Nephron (organoid): ENCODE data around the gene RPP25L.
"Not testable (repeated sequence)": the region's sequence is repeated elsewhere in the genome, so short reads cannot be mapped to it uniquely, and the experiment has no call there.

ENCODE experiments used
- H3K27ac Mint-ChIP-seq, 3 experiments: 2 replicates each; pipeline ENCODE4 v1.8.0; 2020; ENCODE audit warnings: mixed read lengths in 3 of 3, mild to moderate bottlenecking in 2 of 3, moderate library complexity in 1 of 3
- H3K27me3 Mint-ChIP-seq: 2 replicates; pipeline ENCODE4 v1.8.0; 2021; ENCODE audit warnings: low read depth, mild to moderate bottlenecking, moderate library complexity, mixed read lengths
- H3K36me3 Mint-ChIP-seq: 2 replicates; pipeline ENCODE4 v1.8.0; 2020; ENCODE audit warnings: low read depth, mixed read lengths
- H3K4me1 Mint-ChIP-seq: 2 replicates; pipeline ENCODE4 v1.8.0; 2020; ENCODE audit warnings: mixed read lengths
- H3K4me3 Mint-ChIP-seq, 3 experiments: 2 replicates each; pipeline ENCODE4 v1.8.0; 2020; ENCODE audit warnings: mild to moderate bottlenecking in 3 of 3, mixed read lengths in 3 of 3, moderate library complexity in 2 of 3
- H3K9me3 Mint-ChIP-seq: 2 replicates; pipeline ENCODE4 v1.8.0; 2020; ENCODE audit warnings: mixed read lengths
- TF ChIP-seq, protein P1 (sequence below), 3 experiments: fragments of 200-600 bp; sonication (generic); IDR thresholded peaks; one replicate each; pipeline ENCODE4 v1.5.0; 2021; ENCODE audit warnings: antibody characterized with exemption in 3 of 3; ENCODE audit not compliant: unreplicated experiment in 3 of 3

Gene RPP25L

DNA sequence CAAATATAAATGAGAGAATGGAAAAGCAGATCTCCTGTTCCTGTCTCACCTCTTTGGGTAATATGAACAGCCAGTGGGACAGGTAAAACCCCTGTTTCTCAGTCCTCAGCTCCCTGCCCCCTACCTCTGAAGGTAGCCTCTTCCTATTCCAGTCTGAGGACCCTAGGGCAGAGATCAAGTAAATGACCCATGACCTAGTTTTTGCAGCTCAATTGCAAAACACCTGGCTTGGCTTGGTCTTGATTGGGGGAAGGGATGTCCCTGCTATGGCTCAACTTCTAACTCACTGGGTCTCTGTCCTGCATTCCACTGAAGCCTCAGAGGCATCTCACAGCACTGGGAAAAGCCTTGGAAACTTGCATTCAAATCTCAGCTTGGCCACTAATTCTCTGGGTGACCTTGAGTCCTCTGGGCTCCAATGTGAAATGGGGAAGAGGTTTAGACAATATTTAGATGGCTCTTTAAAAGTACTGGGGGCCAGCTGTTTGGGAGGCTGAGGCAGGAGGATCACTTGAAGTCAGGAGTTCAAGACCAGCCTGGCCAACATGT lies 32.9 kb upstream of the RPP25L start:
- Mint-ChIP-seq H3K27ac (peak overlapping the region in 2 of 3 experiments; percentile 34 to 92), H3K4me3 (peak overlapping the region; percentile 31 to 55 (median 54)), H3K9me3 (no peaks in the 10 kb centered on the region), H3K36me3 (peaks cover 25% of the 10 kb centered on the region), H3K4me1 (peaks cover 29% of the 10 kb centered on the region), H3K27me3 (no peaks in the 10 kb centered on the region)
- TF ChIP-seq, protein P1, sequence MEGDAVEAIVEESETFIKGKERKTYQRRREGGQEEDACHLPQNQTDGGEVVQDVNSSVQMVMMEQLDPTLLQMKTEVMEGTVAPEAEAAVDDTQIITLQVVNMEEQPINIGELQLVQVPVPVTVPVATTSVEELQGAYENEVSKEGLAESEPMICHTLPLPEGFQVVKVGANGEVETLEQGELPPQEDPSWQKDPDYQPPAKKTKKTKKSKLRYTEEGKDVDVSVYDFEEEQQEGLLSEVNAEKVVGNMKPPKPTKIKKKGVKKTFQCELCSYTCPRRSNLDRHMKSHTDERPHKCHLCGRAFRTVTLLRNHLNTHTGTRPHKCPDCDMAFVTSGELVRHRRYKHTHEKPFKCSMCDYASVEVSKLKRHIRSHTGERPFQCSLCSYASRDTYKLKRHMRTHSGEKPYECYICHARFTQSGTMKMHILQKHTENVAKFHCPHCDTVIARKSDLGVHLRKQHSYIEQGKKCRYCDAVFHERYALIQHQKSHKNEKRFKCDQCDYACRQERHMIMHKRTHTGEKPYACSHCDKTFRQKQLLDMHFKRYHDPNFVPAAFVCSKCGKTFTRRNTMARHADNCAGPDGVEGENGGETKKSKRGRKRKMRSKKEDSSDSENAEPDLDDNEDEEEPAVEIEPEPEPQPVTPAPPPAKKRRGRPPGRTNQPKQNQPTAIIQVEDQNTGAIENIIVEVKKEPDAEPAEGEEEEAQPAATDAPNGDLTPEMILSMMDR (IDR thresholded peaks at IDR 0.05; ENCODE audit: unreplicated experiment in 3 of 3), result no peak

- TF ChIP-seq, protein P1 (IDR thresholded peaks at IDR 0.05; ENCODE audit: unreplicated experiment in 3 of 3), result no peak
- Mint-ChIP-seq H3K4me3 (peak overlapping the region in 2 of 3 experiments; percentile 30 to 32), H3K4me1 (peaks cover 28% of the 10 kb centered on the region), H3K36me3 (peaks cover 4% of the 10 kb centered on the region), H3K27ac (peak overlapping the region in 2 of 3 experiments; percentile 56 to 58), H3K9me3 (no peaks in the 10 kb centered on the region), H3K27me3 (no peaks in the 10 kb centered on the region)
These were observed 30.8 kb upstream of the RPP25L start for GRCh38 chr9:34642679-34643078.

DNA sequence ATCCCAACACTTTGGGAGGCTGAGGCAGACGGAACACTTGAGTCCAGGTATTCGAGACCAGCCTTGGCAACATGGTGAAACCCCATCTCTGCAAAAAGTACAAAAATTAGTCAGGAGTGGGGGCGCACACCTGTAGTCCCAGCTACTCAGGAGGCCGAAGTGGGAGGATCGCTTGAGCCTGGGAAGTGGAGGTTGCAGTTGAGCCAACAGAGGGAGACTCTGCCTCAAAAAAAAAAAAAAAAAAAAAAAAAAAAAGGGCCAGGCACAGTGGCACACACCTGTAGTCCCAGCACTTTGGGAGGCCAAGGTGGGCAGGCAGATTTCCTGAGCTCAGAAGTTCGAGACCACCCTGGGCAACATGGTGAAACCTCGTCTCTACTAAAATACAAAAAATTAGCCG lies 27.4 kb upstream of the RPP25L start:
- not testable (repeated sequence) for H3K27me3 Mint-ChIP-seq, H3K27ac Mint-ChIP-seq, H3K36me3 Mint-ChIP-seq, H3K9me3 Mint-ChIP-seq, H3K4me3 Mint-ChIP-seq
- peaks cover 24% of the 10 kb centered on the region for H3K4me1 Mint-ChIP-seq

- peak overlapping the region; percentile 77 to 95 (median 94) for H3K27ac Mint-ChIP-seq
- H3K36me3 Mint-ChIP-seq, result peaks cover 6% of the 10 kb centered on the region
- no peaks in the 10 kb centered on the region for H3K9me3 Mint-ChIP-seq
- TF ChIP-seq, protein P1 (IDR thresholded peaks at IDR 0.05; ENCODE audit: unreplicated experiment in 3 of 3), result no peak
- peaks cover 31% of the 10 kb centered on the region for H3K4me1 Mint-ChIP-seq
- peaks cover 7% of the 10 kb centered on the region for H3K27me3 Mint-ChIP-seq
- H3K4me3 Mint-ChIP-seq, result peak overlapping the region; percentile 87 to 94 (median 91)
These were observed 26.2 kb upstream of the RPP25L start for GRCh38 chr9:34638138-34638445.

DNA sequence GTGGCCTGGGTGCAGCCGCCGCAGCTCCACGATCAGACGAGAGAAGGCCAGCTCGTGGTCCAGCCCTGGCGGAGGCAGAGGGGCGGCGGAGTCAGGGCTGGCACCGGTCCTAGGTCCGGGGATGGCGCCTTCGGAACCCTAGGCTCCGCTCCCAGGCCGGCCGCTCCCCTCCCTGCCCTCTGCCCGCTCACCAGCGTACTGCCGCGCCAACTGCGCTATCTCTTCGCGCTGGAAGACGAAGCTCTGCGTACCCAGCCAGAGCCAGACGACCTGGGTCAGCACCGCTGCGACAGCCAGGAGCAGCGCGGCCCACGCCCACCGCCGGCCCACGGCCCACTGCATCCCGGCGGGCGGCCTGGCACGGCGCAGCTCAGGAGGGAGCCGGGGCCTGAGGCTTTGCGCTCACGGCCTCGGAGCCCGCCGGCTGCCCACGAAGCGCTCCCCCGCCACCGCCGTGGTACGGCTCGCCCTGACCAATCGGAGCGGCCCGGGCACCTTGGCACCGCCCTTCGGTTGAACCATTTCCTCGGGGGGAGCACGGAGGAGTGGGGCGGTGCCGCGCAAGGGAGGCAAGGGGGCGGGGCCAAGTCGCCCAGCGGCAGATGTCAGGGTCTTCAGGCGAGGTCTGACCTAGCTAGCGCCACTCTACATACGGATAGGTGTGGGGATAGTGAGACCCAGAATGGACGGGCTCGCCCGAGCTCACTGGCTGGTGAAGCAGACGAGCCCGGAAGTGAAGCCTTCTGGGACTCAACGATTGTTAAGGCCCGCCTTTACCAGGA lies 25.6 kb upstream of the RPP25L start, which contains the start of gene SIGMAR1:
SIGMAR1 (minus strand) TSS at position 432 of the 782 bp plus-strand sequence; CDS start at position 342, 90 bp downstream.
- TF ChIP-seq, protein P1 (IDR thresholded peaks at IDR 0.05; ENCODE audit: unreplicated experiment in 3 of 3), result no peak
- Mint-ChIP-seq H3K4me1 (peaks cover 31% of the 10 kb centered on the region), H3K4me3 (peak within 1 kb of the TSS; percentile 87 to 94 (median 91)), H3K36me3 (peaks cover 6% of the 10 kb centered on the region), H3K27me3 (peaks cover 7% of the 10 kb centered on the region), H3K9me3 (no peaks in the 10 kb centered on the region), H3K27ac (peak within 1 kb of the TSS; percentile 77 to 95 (median 94))

GRCh38 chr9:34636791-34637355 lies 25.0 kb upstream of the RPP25L start:
- Mint-ChIP-seq H3K4me3 (peak overlapping the region; percentile 87 to 94 (median 91)), H3K4me1 (peaks cover 31% of the 10 kb centered on the region), H3K9me3 (no peaks in the 10 kb centered on the region), H3K27me3 (peaks cover 13% of the 10 kb centered on the region), H3K36me3 (peaks cover 6% of the 10 kb centered on the region), H3K27ac (peak overlapping the region; percentile 55 to 77 (median 58))
- TF ChIP-seq, protein P1 (IDR thresholded peaks at IDR 0.05; ENCODE audit: unreplicated experiment in 3 of 3), result no peak
